ENCODE data around the gene CIAO1.

The CIAO1 gene

GRCh38 chr2:96305979-96306308, 39.9 kb downstream of the CIAO1 start:
- peak overlapping the region; percentile 70 to 91 for H3K27ac ChIP-seq (ENCODE audit: low read depth in 2 of 2, low read length in 2 of 2)
- peak overlapping the region; percentile 76 to 99 for H3K4me3 ChIP-seq (ENCODE audit: low read length in 2 of 2)
- H3K4me1 ChIP-seq (ENCODE audit: control insufficient read depth in 2 of 2, insufficient read depth in 2 of 2, low read length in 2 of 2): peaks cover 9 to 14% of the 10 kb centered on the region in 2 donors
- H3K27me3 ChIP-seq (ENCODE audit: control insufficient read depth in 2 of 2, insufficient read depth in 2 of 2, low read length in 2 of 2): no peaks in the 10 kb centered on the region
- H3K9ac ChIP-seq (ENCODE audit: low read depth in 1 of 2, low read length in 2 of 2): peak overlapping the region; percentile 88 to 96
- no peaks in the 10 kb centered on the region for H3K9me3 ChIP-seq (ENCODE audit: control insufficient read depth in 2 of 2, low read length in 2 of 2)
- H3K36me3 ChIP-seq (ENCODE audit: control insufficient read depth in 2 of 2, insufficient read depth in 2 of 2, low read length in 2 of 2): peaks cover 23 to 25% of the 10 kb centered on the region in 2 donors

GRCh38 chr2:96306370-96306769, 40.3 kb downstream of the CIAO1 start:
- Histone ChIP-seq H3K27me3 (ENCODE audit: control insufficient read depth in 2 of 2, insufficient read depth in 2 of 2, low read length in 2 of 2) (no peaks in the 10 kb centered on the region), H3K4me3 (ENCODE audit: low read length in 2 of 2) (peak overlapping the region; percentile 76 to 99), H3K27ac (ENCODE audit: low read depth in 2 of 2, low read length in 2 of 2) (no peak overlapping the region), H3K9ac (ENCODE audit: low read depth in 1 of 2, low read length in 2 of 2) (peak overlapping the region; percentile 26 to 88), H3K4me1 (ENCODE audit: control insufficient read depth in 2 of 2, insufficient read depth in 2 of 2, low read length in 2 of 2) (peaks cover 9 to 14% of the 10 kb centered on the region in 2 donors), H3K9me3 (ENCODE audit: control insufficient read depth in 2 of 2, low read length in 2 of 2) (no peaks in the 10 kb centered on the region), H3K36me3 (ENCODE audit: control insufficient read depth in 2 of 2, insufficient read depth in 2 of 2, low read length in 2 of 2) (peaks cover 19 to 21% of the 10 kb centered on the region in 2 donors)

DNA sequence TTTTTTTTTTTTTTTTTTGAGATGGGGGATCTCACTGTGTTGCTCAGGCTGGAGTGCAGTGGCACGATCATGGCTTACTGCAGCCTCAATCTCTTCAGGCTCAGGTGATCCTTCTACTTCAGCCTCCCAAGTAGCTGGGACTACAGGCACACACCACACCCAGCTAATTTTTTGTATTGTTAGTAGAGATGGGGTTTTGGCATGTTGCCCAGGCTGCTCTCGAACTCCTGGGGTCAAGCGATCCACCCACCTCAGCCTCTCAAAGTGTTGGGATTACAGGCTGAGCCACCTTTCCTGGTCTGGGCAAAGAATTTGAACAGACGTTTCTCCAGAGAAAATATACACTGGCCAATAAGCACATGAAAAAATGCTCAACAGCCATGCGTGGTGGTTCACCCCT, 42.2 kb downstream of the CIAO1 start:
- H3K4me3 ChIP-seq (ENCODE audit: low read length in 2 of 2): no peak overlapping the region
- H3K27me3 ChIP-seq (ENCODE audit: control insufficient read depth in 2 of 2, insufficient read depth in 2 of 2, low read length in 2 of 2): no peaks in the 10 kb centered on the region

DNA sequence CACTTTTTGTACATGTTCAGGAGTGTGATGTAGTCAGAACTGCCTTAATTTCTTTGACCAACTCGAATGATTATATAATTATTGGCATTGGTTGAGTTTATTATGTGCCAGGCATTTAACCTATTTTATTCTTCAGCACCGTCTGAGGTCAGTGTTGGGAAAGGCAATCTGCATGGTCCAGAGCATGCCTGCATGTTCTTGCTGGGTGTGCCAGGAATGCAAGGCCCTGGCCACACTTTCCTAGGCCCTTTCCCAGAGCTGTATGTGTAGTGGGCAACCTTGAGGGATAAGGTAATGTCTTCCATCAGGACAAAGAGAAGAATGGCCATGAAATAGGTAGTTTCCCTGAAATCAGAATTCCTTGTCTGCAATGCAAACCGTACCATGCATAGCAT, 49.0 kb downstream of the CIAO1 start:
- H3K27ac ChIP-seq (ENCODE audit: low read depth in 2 of 2, low read length in 2 of 2): no peak overlapping the region
- no peaks in the 10 kb centered on the region for H3K9me3 ChIP-seq (ENCODE audit: control insufficient read depth in 2 of 2, low read length in 2 of 2)
- peaks cover 5 to 10% of the 10 kb centered on the region in 2 donors for H3K27me3 ChIP-seq (ENCODE audit: control insufficient read depth in 2 of 2, insufficient read depth in 2 of 2, low read length in 2 of 2)
- no peak overlapping the region for H3K4me3 ChIP-seq (ENCODE audit: low read length in 2 of 2)
- no peaks in the 10 kb centered on the region for H3K4me1 ChIP-seq (ENCODE audit: control insufficient read depth in 2 of 2, insufficient read depth in 2 of 2, low read length in 2 of 2)
- no peak overlapping the region for H3K9ac ChIP-seq (ENCODE audit: low read depth in 1 of 2, low read length in 2 of 2)
- no peaks in the 10 kb centered on the region for H3K36me3 ChIP-seq (ENCODE audit: control insufficient read depth in 2 of 2, insufficient read depth in 2 of 2, low read length in 2 of 2)

More for the DNA sequence above, 42.2 kb downstream of the CIAO1 start:
- H3K36me3 ChIP-seq (ENCODE audit: control insufficient read depth in 2 of 2, insufficient read depth in 2 of 2, low read length in 2 of 2): peaks cover under 1 to 2% of the 10 kb centered on the region in 2 donors
- no peak overlapping the region for H3K27ac ChIP-seq (ENCODE audit: low read depth in 2 of 2, low read length in 2 of 2)
- H3K9me3 ChIP-seq (ENCODE audit: control insufficient read depth in 2 of 2, low read length in 2 of 2): no peaks in the 10 kb centered on the region
- H3K4me1 ChIP-seq (ENCODE audit: control insufficient read depth in 2 of 2, insufficient read depth in 2 of 2, low read length in 2 of 2): peaks cover 9 to 14% of the 10 kb centered on the region in 2 donors
- H3K9ac ChIP-seq (ENCODE audit: low read depth in 1 of 2, low read length in 2 of 2): no peak overlapping the region

DNA sequence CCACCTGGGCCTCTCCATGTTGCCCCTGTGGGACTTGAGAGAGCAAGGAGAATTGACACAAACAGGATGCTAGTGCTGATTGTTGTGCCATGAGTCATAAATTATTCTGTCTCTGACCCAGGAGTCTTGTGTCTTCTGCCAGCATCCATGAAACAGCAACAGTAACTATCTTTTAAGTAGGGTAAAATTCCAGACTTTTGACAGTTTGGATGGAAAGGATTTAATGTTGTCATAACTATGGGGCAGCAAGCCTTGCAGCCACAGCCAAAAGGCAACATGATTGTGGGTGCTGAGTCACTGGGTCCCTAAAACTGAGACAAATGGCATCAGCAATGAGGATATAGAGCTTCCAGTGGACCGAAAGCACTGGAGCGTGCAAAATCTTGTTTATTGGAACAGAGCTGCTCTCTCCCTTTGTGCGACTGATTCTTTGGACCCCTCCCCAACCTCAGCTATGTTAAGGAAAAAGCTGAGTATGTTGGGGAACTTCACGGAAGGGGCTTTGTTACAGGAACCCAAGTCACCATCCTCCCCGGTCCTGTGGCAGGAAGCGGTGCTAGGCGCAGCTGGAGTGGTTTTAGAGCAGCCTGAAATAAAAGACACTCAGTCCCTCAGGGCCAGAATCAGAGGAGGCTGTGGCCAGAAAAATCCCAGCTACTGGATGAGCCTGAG, 49.5 kb downstream of the CIAO1 start:
- H3K36me3 ChIP-seq (ENCODE audit: control insufficient read depth in 2 of 2, insufficient read depth in 2 of 2, low read length in 2 of 2): no peaks in the 10 kb centered on the region
- H3K9ac ChIP-seq (ENCODE audit: low read depth in 1 of 2, low read length in 2 of 2): no peak overlapping the region
- no peaks in the 10 kb centered on the region for H3K4me1 ChIP-seq (ENCODE audit: control insufficient read depth in 2 of 2, insufficient read depth in 2 of 2, low read length in 2 of 2)
- H3K9me3 ChIP-seq (ENCODE audit: control insufficient read depth in 2 of 2, low read length in 2 of 2): no peaks in the 10 kb centered on the region
- H3K4me3 ChIP-seq (ENCODE audit: low read length in 2 of 2): no peak overlapping the region
- H3K27me3 ChIP-seq (ENCODE audit: control insufficient read depth in 2 of 2, insufficient read depth in 2 of 2, low read length in 2 of 2): peaks cover 10% of the 10 kb centered on the region in 2 donors
- no peak overlapping the region for H3K27ac ChIP-seq (ENCODE audit: low read depth in 2 of 2, low read length in 2 of 2)

DNA sequence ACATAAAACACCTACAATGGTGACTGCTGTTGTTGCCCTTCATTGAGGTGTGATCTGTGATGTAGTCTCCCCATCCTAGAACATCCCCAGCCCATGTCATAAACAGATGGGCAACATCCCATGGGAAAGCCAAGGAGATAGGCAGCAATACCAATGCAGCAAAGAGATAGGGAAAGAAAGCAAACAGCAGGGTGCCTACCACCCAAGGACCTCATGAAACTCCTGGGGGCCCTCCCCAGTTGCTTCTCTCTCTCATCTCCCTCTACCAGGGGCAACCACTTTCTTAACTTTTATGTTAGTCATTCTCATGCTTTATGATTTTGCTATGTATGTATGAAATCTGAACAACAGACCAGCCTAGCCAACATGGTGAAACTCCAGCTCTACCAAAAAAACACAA, 51.0 kb downstream of the CIAO1 start:
- peaks cover 14 to 16% of the 10 kb centered on the region in 2 donors for H3K27me3 ChIP-seq (ENCODE audit: control insufficient read depth in 2 of 2, insufficient read depth in 2 of 2, low read length in 2 of 2)
- H3K4me1 ChIP-seq (ENCODE audit: control insufficient read depth in 2 of 2, insufficient read depth in 2 of 2, low read length in 2 of 2): peaks cover 0 to 10% of the 10 kb centered on the region in 2 donors
- H3K9me3 ChIP-seq (ENCODE audit: control insufficient read depth in 2 of 2, low read length in 2 of 2): no peaks in the 10 kb centered on the region
- H3K36me3 ChIP-seq (ENCODE audit: control insufficient read depth in 2 of 2, insufficient read depth in 2 of 2, low read length in 2 of 2): no peaks in the 10 kb centered on the region
- no peak overlapping the region for H3K4me3 ChIP-seq (ENCODE audit: low read length in 2 of 2)
- H3K9ac ChIP-seq (ENCODE audit: low read depth in 1 of 2, low read length in 2 of 2): no peak overlapping the region
- H3K27ac ChIP-seq (ENCODE audit: low read depth in 2 of 2, low read length in 2 of 2): no peak overlapping the region

- H3K9me3 ChIP-seq (ENCODE audit: control insufficient read depth in 2 of 2, low read length in 2 of 2): no peaks in the 10 kb centered on the region
- peaks cover 15 to 16% of the 10 kb centered on the region in 2 donors for H3K27me3 ChIP-seq (ENCODE audit: control insufficient read depth in 2 of 2, insufficient read depth in 2 of 2, low read length in 2 of 2)
- H3K4me1 ChIP-seq (ENCODE audit: control insufficient read depth in 2 of 2, insufficient read depth in 2 of 2, low read length in 2 of 2): peaks cover 0 to 12% of the 10 kb centered on the region in 2 donors
- no peaks in the 10 kb centered on the region for H3K36me3 ChIP-seq (ENCODE audit: control insufficient read depth in 2 of 2, insufficient read depth in 2 of 2, low read length in 2 of 2)
- H3K4me3 ChIP-seq (ENCODE audit: low read length in 2 of 2): no peak overlapping the region
- H3K27ac ChIP-seq (ENCODE audit: low read depth in 2 of 2, low read length in 2 of 2): no peak overlapping the region
- H3K9ac ChIP-seq (ENCODE audit: low read depth in 1 of 2, low read length in 2 of 2): no peak overlapping the region
These were observed 51.6 kb downstream of the CIAO1 start for GRCh38 chr2:96317584-96317997.

DNA sequence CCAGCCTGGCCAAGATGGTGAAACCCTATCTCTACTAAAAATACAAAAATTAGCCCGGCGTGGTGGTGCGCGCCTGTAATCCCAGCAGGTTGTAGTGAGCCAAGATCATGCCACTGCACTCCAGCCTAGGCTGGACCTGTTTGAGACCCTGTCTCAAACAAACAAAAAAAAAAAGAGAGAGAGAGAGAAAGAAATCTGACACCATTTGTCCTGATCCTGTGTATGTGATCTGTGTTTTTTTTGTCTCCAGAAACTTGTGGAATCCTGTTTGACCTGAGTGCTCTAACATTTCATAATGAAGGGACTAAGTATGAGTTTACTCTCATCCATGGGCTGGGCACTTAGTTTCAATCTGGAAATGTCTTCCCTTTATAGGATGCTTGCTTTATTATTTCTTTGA, 52.7 kb downstream of the CIAO1 start:
- Histone ChIP-seq H3K36me3 (ENCODE audit: control insufficient read depth in 2 of 2, insufficient read depth in 2 of 2, low read length in 2 of 2) (no peaks in the 10 kb centered on the region), H3K27ac (ENCODE audit: low read depth in 2 of 2, low read length in 2 of 2) (no peak overlapping the region), H3K27me3 (ENCODE audit: control insufficient read depth in 2 of 2, insufficient read depth in 2 of 2, low read length in 2 of 2) (peaks cover 17 to 21% of the 10 kb centered on the region in 2 donors), H3K9ac (ENCODE audit: low read depth in 1 of 2, low read length in 2 of 2) (no peak overlapping the region), H3K9me3 (ENCODE audit: control insufficient read depth in 2 of 2, low read length in 2 of 2) (no peaks in the 10 kb centered on the region), H3K4me3 (ENCODE audit: low read length in 2 of 2) (no peak overlapping the region), H3K4me1 (ENCODE audit: control insufficient read depth in 2 of 2, insufficient read depth in 2 of 2, low read length in 2 of 2) (peaks cover 0 to 12% of the 10 kb centered on the region in 2 donors)

- H3K4me3 ChIP-seq (ENCODE audit: low read length in 2 of 2): no peak overlapping the region
- H3K36me3 ChIP-seq (ENCODE audit: control insufficient read depth in 2 of 2, insufficient read depth in 2 of 2, low read length in 2 of 2): no peaks in the 10 kb centered on the region
- H3K9ac ChIP-seq (ENCODE audit: low read depth in 1 of 2, low read length in 2 of 2): no peak overlapping the region
- H3K9me3 ChIP-seq (ENCODE audit: control insufficient read depth in 2 of 2, low read length in 2 of 2): no peaks in the 10 kb centered on the region
- H3K27ac ChIP-seq (ENCODE audit: low read depth in 2 of 2, low read length in 2 of 2): no peak overlapping the region
- H3K4me1 ChIP-seq (ENCODE audit: control insufficient read depth in 2 of 2, insufficient read depth in 2 of 2, low read length in 2 of 2): peaks cover 0 to 12% of the 10 kb centered on the region in 2 donors
- H3K27me3 ChIP-seq (ENCODE audit: control insufficient read depth in 2 of 2, insufficient read depth in 2 of 2, low read length in 2 of 2): peaks cover 17 to 21% of the 10 kb centered on the region in 2 donors
These were observed 53.4 kb downstream of the CIAO1 start for GRCh38 chr2:96319396-96319795.

GRCh38 chr2:96320326-96320725, 54.3 kb downstream of the CIAO1 start:
- Histone ChIP-seq H3K27ac (ENCODE audit: low read depth in 2 of 2, low read length in 2 of 2) (no peak overlapping the region), H3K4me3 (ENCODE audit: low read length in 2 of 2) (no peak overlapping the region), H3K27me3 (ENCODE audit: control insufficient read depth in 2 of 2, insufficient read depth in 2 of 2, low read length in 2 of 2) (peaks cover 22 to 27% of the 10 kb centered on the region in 2 donors), H3K36me3 (ENCODE audit: control insufficient read depth in 2 of 2, insufficient read depth in 2 of 2, low read length in 2 of 2) (no peaks in the 10 kb centered on the region), H3K4me1 (ENCODE audit: control insufficient read depth in 2 of 2, insufficient read depth in 2 of 2, low read length in 2 of 2) (peaks cover 3 to 12% of the 10 kb centered on the region in 2 donors), H3K9me3 (ENCODE audit: control insufficient read depth in 2 of 2, low read length in 2 of 2) (no peaks in the 10 kb centered on the region), H3K9ac (ENCODE audit: low read depth in 1 of 2, low read length in 2 of 2) (no peak overlapping the region)

Measured in mucosa of rectum (tissue), 2 donors.